ENCODE data around the gene CD200.

DNA sequence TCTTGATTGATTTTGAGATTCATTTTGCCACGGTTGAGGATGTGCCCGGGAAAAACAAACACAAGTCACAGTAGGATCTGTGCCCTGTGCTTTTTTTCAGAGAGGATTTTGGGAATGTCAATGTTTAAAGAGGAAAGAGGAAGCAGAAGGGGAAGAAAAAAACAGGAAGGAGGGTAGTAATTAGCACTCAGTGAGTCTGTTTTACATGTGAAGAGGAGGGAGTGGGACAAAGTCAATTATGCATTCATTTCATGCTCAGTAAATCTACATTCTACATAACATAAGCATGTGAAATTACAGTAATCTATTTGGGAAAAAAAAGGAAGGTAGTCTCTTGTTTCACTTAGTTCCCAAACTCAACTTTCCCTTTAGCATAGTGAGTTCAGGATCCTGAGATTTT lies 18.3 kb upstream of the CD200 start:
- TF ChIP-seq, protein P1, sequence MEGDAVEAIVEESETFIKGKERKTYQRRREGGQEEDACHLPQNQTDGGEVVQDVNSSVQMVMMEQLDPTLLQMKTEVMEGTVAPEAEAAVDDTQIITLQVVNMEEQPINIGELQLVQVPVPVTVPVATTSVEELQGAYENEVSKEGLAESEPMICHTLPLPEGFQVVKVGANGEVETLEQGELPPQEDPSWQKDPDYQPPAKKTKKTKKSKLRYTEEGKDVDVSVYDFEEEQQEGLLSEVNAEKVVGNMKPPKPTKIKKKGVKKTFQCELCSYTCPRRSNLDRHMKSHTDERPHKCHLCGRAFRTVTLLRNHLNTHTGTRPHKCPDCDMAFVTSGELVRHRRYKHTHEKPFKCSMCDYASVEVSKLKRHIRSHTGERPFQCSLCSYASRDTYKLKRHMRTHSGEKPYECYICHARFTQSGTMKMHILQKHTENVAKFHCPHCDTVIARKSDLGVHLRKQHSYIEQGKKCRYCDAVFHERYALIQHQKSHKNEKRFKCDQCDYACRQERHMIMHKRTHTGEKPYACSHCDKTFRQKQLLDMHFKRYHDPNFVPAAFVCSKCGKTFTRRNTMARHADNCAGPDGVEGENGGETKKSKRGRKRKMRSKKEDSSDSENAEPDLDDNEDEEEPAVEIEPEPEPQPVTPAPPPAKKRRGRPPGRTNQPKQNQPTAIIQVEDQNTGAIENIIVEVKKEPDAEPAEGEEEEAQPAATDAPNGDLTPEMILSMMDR (IDR thresholded peaks at IDR 0.05) = no peak
- TF ChIP-seq POLR2A (IDR thresholded peaks at IDR 0.05) = no peak

All from Peyer's patch (tissue), 4 donors.